DOHH2 (cell line): Measurements from ENCODE around the gene NPIPB8.
"Not testable (repeated sequence)": the region's sequence is repeated elsewhere in the genome, so short reads cannot be mapped to it uniquely, and the experiment has no call there.

Source experiments
- EZH2phosphoT487 ChIP-seq: fragments of 200-600 bp; sonication (generic); IDR thresholded peaks from 2 replicates; pipeline ENCODE4 v1.6.1; 2017; ENCODE audit warnings: borderline replicate concordance, mild to moderate bottlenecking, antibody characterized with exemption, low read length, moderate library complexity, mixed read lengths
- TF ChIP-seq, protein P1 (sequence below): fragments of 200-600 bp; sonication (generic); IDR thresholded peaks from one replicate; pipeline ENCODE4 v1.5.1; 2014; ENCODE audit warnings: antibody characterized with exemption, mild to moderate bottlenecking, low read depth, low read length; ENCODE audit not compliant: poor library complexity, severe bottlenecking

DNA sequence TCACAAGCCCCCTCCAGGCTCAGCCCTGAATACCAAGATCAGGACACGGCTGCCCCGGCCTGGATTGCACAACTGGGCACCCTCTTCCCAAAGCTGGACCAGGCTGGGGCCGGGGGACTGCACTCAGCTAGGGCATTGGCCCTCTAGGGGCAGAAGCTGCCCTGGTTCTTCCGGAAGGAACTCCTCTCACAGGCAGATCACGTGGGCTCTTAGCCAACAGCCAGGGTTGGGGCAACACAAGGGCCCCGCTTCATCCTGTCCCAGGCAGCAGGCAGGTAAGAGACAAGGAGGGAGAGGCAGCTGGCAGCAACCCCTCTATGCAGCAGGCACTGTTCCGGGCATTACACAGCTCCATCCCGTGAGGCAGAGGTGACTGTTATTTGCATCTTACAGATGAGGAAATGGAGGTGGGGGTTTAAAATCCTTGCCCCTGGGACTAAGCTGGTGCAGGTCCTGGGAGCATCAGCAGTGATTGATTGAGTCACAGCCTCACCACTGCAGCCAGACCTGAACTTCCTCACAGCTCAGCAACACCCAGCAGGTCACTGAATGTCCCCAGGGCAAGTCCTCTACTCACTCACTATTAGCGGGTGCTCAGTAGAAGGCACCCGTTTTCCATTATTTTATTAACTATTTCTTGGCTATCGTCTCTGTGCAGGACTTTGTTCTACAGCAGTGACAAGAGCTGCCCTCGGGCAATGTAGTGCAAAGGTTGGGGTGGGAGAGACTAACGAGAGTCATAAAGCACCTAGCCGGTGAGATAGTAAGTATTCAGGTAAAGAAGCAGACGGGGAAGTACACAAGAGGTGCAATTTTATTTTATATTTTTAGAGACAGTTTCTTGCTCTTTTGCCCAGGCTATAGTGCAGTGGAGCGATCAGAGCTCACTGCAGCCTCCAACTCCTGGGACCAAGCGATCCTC is 25.2 kb upstream of the NPIPB8 start:
- TF ChIP-seq, protein P1, sequence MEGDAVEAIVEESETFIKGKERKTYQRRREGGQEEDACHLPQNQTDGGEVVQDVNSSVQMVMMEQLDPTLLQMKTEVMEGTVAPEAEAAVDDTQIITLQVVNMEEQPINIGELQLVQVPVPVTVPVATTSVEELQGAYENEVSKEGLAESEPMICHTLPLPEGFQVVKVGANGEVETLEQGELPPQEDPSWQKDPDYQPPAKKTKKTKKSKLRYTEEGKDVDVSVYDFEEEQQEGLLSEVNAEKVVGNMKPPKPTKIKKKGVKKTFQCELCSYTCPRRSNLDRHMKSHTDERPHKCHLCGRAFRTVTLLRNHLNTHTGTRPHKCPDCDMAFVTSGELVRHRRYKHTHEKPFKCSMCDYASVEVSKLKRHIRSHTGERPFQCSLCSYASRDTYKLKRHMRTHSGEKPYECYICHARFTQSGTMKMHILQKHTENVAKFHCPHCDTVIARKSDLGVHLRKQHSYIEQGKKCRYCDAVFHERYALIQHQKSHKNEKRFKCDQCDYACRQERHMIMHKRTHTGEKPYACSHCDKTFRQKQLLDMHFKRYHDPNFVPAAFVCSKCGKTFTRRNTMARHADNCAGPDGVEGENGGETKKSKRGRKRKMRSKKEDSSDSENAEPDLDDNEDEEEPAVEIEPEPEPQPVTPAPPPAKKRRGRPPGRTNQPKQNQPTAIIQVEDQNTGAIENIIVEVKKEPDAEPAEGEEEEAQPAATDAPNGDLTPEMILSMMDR: not testable (repeated sequence)
- not testable (repeated sequence) for TF ChIP-seq EZH2phosphoT487
